Esophagus muscularis mucosa (tissue), 3 donors: ENCODE results near the gene POP7.

Experiments
- CTCF ChIP-seq, 3 experiments: fragments of 200-600 bp in 2 of 3; fragments of 450-650 bp in 1 of 3; sonication (generic) in 2 of 3; IDR thresholded peaks; one replicate each; pipeline ENCODE4 v1.5.1; 2017 to 2019; ENCODE audit warnings: antibody characterized with exemption in 3 of 3, mild to moderate bottlenecking in 2 of 3, moderate library complexity in 1 of 3
- POLR2AphosphoS5 ChIP-seq, 2 donors: sonication (generic); formaldehyde crosslinking; IDR thresholded peaks; one replicate each; pipeline ENCODE4 v1.6.1; 2017; ENCODE audit warnings: antibody characterized with exemption in 2 of 2

DNA sequence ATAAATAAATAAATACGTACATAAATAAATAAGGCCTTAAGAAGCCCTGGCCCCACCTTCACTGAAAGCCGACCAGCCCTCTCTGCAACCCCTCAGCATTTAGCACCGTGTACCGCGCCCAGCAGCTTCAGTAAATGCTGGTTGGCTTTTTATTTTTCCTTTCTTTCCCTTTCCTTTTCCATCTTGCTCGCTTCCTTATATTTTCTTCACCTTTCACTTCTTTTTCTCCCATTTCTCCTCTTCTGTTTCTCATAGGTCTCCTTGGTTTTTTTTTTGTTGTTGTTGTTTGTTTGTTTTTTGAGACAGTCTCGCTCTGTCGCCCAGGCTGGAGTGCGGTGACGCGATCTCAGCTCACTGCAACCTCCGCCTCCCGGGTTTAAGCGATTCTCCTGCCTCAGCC is 38.7 kb downstream of the POP7 start:
- no peak for TF ChIP-seq POLR2AphosphoS5 (IDR thresholded peaks at IDR 0.05)
- TF ChIP-seq CTCF (IDR thresholded peaks at IDR 0.05), result no peak
